Sigmoid colon (tissue), 7 donors: ENCODE data around the gene RSAD1. TPM values are rescaled to one million over a fixed set of nuclear protein-coding genes. Genes with fewer than 3 reads are reported as not detected.

Source experiments
- DNase-seq: peaks from one replicate; pipeline ENCODE4 v3.0.0-alpha.2; 2019
- H3K27ac ChIP-seq, 4 donors: fragments of 200-600 bp; sonication (generic); one replicate each; pipeline ENCODE4 v1.5.1; 2016 to 2019; ENCODE audit warnings: mild to moderate bottlenecking in 1 of 4
- H3K27me3 ChIP-seq, 3 donors: fragments of 200-600 bp; sonication (generic); one replicate each; pipeline ENCODE4 v1.5.1; 2019; ENCODE audit warnings: mild to moderate bottlenecking in 1 of 3
- H3K36me3 ChIP-seq, 4 donors: fragments of 200-600 bp; sonication (generic); one replicate each; pipeline ENCODE4 v1.5.1; 2016 to 2019
- H3K4me1 ChIP-seq, 4 donors: fragments of 200-600 bp; sonication (generic); one replicate each; pipeline ENCODE4 v1.5.1; 2017 to 2019
- H3K4me3 ChIP-seq, 4 donors: fragments of 200-600 bp; sonication (generic); one replicate each; pipeline ENCODE4 v1.5.1; 2017 to 2019; ENCODE audit warnings: mild to moderate bottlenecking in 2 of 4, moderate library complexity in 1 of 4
- H3K9me3 ChIP-seq, 4 donors: fragments of 200-600 bp in 3 of 4; sonication (generic) in 3 of 4; one replicate each; pipeline versions ENCODE4 v1.5.1 to v1.6.1; 2013 to 2019
- EP300 ChIP-seq, 4 donors: sonication (generic); formaldehyde crosslinking; IDR thresholded peaks; one replicate each; pipeline ENCODE4 v1.6.1; 2017; ENCODE audit warnings: antibody characterized with exemption in 4 of 4
- POLR2A ChIP-seq, 2 donors: fragments of 450-650 bp; IDR thresholded peaks; one replicate each; pipeline ENCODE4 v1.6.1; 2016; ENCODE audit warnings: antibody characterized with exemption in 2 of 2, mild to moderate bottlenecking in 2 of 2, moderate library complexity in 2 of 2
- POLR2AphosphoS5 ChIP-seq, 4 donors: sonication (generic); formaldehyde crosslinking; IDR thresholded peaks; one replicate each; pipeline ENCODE4 v1.6.1; 2017; ENCODE audit warnings: antibody characterized with exemption in 4 of 4
- WGBS, 2 donors: extraction: QIAGEN DNeasy Blood & Tissue Kit; methylation state at CpG; one replicate each; pipeline ENCODE4 v1.1.7; 2013; 5-methylcytosine and 5-hydroxymethylcytosine counted together
- intact Hi-C: fragments of 100-400 bp; cut with DNase I; formaldehyde crosslinking; loops from one replicate; pipeline ENCODE4 v1.15.1; 2023
- polyA plus RNA-seq, 3 donors: library from polyadenylated mRNA; stranded (reverse); fragments of 200-250 nt; gene quantifications; one replicate each; pipeline ENCODE4 v1.2.3, GENCODE V29; 2013
- total RNA-seq, 4 donors: library from RNA; depleted of rRNA; stranded (reverse); fragments of >200 nt; gene quantifications; one replicate each; pipeline ENCODE4 v1.1.0, GENCODE V29; 2016
- TF ChIP-seq, protein P1 (sequence below), 4 experiments: fragments of 450-650 bp in 3 of 4; fragments of 200-600 bp in 1 of 4; IDR thresholded peaks; one replicate each; pipeline ENCODE4 v1.5.1; 2016 to 2019; ENCODE audit warnings: antibody characterized with exemption in 4 of 4, mild to moderate bottlenecking in 3 of 4, moderate library complexity in 2 of 4
- donor health status: healthy with polysubstance abuse.
- donor health status: Bipolar disorder and iron deficiency.
- donor health status: healthy.

RSAD1 gene
- total and polyA plus RNA-seq, 7 donors, result 18.6 to 33.6 (median 23.2) TPM

DNA sequence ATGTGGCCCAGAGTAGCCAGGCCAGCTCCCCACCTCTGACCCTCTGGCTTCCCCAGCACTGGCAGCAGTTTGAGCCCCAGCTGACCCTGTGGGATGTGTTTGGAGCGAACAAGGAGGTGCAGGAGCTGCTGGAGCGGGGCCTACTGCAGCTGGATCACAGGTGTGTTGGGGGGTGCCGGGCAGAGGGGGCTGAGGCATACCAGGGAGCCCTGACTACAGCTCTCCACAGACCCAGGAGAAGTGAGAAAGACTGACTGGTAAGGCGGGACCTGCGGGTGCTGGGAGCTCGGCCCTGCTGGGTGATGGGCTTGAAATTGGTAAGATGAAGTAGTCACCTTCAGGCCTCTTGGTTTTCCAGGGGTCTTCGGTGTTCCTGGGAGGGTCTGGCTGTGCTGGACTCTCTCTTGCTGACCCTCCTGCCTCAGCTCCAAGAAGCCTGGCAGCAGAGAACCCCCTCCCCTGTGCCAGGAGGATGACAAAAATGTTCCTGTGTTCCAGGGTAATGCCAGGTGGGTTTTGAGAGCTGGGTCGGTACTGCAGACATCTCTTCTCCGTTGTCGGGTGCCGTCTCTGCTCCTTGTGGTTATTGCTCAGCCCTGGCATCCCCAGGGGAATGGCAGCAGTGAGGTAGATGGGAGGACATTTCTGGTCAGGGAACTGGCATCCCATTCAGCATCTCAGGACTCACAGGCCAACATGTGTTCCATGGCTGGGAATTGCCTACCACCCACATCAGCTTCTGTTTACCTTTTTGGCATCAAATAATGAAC lies 5.9 kb downstream of the RSAD1 start:
- Histone ChIP-seq H3K4me3 (no peak overlapping the region), H3K36me3 (peaks cover 0 to 44% (median 16%) of the 10 kb centered on the region in 4 donors), H3K27me3 (no peaks in the 10 kb centered on the region), H3K9me3 (no peaks in the 10 kb centered on the region), H3K4me1 (peaks cover 0 to 24% (median 17%) of the 10 kb centered on the region in 4 donors), H3K27ac (peak overlapping the region in 1 of 4 donors; percentile 90)
- peak; percentile 56 for DNase-seq
- 95 to 96% methylated on average over 11 of the region's 11 CpGs for WGBS, 2 donors
- TF ChIP-seq EP300 (IDR thresholded peaks at IDR 0.05) (no peak), POLR2A (IDR thresholded peaks at IDR 0.05) (no peak), POLR2AphosphoS5 (IDR thresholded peaks at IDR 0.05) (no peak)
- TF ChIP-seq, protein P1, sequence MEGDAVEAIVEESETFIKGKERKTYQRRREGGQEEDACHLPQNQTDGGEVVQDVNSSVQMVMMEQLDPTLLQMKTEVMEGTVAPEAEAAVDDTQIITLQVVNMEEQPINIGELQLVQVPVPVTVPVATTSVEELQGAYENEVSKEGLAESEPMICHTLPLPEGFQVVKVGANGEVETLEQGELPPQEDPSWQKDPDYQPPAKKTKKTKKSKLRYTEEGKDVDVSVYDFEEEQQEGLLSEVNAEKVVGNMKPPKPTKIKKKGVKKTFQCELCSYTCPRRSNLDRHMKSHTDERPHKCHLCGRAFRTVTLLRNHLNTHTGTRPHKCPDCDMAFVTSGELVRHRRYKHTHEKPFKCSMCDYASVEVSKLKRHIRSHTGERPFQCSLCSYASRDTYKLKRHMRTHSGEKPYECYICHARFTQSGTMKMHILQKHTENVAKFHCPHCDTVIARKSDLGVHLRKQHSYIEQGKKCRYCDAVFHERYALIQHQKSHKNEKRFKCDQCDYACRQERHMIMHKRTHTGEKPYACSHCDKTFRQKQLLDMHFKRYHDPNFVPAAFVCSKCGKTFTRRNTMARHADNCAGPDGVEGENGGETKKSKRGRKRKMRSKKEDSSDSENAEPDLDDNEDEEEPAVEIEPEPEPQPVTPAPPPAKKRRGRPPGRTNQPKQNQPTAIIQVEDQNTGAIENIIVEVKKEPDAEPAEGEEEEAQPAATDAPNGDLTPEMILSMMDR (IDR thresholded peaks at IDR 0.05), result no peak
- intact Hi-C loops, result loop anchor here (5.0 kb wide), 1 partner anchor 208 kb away; no protein-coding TSS in a partner anchor

DNA sequence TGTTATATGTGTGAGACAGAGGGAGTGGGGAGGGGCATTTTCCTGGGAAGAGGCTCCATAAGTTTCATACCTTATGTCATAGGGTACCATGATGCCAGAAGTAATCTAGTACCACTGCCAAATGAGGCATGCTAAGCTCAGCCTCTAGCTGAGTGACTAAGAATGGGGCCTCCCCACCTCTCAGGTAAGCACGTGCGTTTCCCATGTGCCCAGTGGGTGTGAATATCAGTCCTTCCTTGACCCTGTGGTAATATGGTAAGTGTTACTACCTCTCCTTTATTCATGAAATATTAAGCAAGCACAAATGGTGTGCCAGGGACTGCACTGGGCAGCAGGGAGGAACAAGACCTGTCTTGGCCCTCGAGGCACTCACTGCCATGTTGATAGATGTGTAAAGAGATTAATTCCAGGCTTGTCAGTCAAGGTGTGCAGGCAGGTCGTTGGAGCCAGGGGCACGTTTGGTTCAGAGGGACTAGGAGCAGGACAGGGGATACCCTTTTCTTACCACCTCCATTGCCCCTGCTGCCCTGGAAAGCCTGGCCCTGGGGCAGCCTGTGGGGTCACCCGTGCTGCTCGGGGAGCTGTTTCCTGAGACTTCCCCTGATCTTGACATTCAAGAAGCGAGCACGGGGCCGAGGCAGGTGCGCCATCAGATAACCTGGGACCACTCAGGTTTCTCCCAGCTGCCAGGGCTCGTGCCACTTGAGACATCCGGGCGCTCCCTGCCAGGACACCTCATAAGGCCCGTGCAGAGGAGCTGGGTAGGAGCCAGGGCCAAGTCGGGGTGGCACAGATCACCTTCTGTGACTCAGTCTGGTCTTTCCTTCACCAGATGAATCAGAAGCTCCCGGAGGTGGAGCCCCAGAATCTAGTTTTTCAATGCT lies 8.8 kb downstream of the RSAD1 start:
- H3K27me3 ChIP-seq, result no peaks in the 10 kb centered on the region
- peaks cover 0 to 10% (median 10%) of the 10 kb centered on the region in 4 donors for H3K4me1 ChIP-seq
- H3K4me3 ChIP-seq, result no peak overlapping the region
- H3K36me3 ChIP-seq, result peaks cover 0 to 36% (median 16%) of the 10 kb centered on the region in 4 donors
- no peak overlapping the region for H3K27ac ChIP-seq
- intact Hi-C loops, result no loop called here
- H3K9me3 ChIP-seq, result no peaks in the 10 kb centered on the region
- no peak for DNase-seq
- WGBS, 2 donors, result 86 to 90% methylated on average over 17 of the region's 17 CpGs
- TF ChIP-seq, protein P1 (IDR thresholded peaks at IDR 0.05), result no peak
- TF ChIP-seq POLR2A (IDR thresholded peaks at IDR 0.05) (no peak), EP300 (IDR thresholded peaks at IDR 0.05) (no peak), POLR2AphosphoS5 (IDR thresholded peaks at IDR 0.05) (no peak)

DNA sequence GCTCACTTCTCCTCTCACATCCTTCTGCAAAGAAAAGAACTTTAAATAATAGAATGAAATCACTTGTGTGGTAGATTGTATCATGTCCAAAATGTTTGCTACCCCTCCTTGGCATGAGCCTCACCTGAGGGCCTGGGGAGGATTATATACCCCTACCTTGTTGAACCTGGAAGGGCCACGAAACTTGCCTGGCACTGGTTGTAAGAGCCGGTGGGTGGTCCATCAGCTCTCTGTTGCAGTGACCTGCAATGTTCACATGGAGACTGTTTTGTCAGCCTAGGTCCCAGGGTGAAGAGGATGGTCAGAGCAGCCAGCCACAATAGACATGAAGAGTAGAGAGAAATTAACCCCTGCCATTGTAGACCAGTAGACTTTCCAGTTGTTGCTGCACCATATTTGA lies 10.2 kb downstream of the RSAD1 start:
- intact Hi-C loops, result no loop called here
- no peak for DNase-seq
- Histone ChIP-seq H3K27ac (no peak overlapping the region), H3K4me3 (no peak overlapping the region), H3K27me3 (no peaks in the 10 kb centered on the region), H3K36me3 (peaks cover 0 to 28% (median 13%) of the 10 kb centered on the region in 4 donors), H3K9me3 (no peaks in the 10 kb centered on the region), H3K4me1 (no peaks in the 10 kb centered on the region)
- TF ChIP-seq POLR2AphosphoS5 (IDR thresholded peaks at IDR 0.05) (no peak), EP300 (IDR thresholded peaks at IDR 0.05) (no peak), POLR2A (IDR thresholded peaks at IDR 0.05) (no peak)
- TF ChIP-seq, protein P1 (IDR thresholded peaks at IDR 0.05), result no peak
- 96 to 97% methylated on average over 2 of the region's 2 CpGs for WGBS, 2 donors

DNA sequence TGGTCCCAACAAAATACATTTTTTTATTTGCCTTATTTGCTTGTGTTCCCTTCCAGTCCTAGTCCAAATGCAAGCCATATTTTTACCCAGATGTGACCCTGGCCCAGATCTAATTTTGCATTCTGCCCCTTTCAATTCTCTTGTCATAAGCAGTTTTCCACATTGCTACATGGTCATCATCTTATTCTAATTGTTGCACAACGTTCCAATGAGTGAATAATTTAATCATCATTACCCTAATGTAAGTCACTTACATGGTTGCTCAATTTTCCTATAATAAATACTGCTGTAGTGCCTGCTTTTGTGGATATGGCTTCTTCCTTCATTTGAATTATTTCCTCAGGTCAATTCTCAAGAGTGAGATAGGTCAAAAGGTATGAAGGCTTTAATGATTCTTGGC lies 12.8 kb downstream of the RSAD1 start:
- DNase-seq, result no peak
- Histone ChIP-seq H3K9me3 (no peaks in the 10 kb centered on the region), H3K27ac (no peak overlapping the region), H3K36me3 (peaks cover 0 to 2% (median 0%) of the 10 kb centered on the region in 4 donors), H3K27me3 (no peaks in the 10 kb centered on the region), H3K4me3 (no peak overlapping the region), H3K4me1 (no peaks in the 10 kb centered on the region)
- no peak for TF ChIP-seq POLR2AphosphoS5 (IDR thresholded peaks at IDR 0.05)
- TF ChIP-seq, protein P1 (IDR thresholded peaks at IDR 0.05), result no peak
- no peak for TF ChIP-seq EP300 (IDR thresholded peaks at IDR 0.05)
- TF ChIP-seq POLR2A (IDR thresholded peaks at IDR 0.05), result no peak
- 64 to 75% methylated on average over 1 of the region's 1 CpG for WGBS, 2 donors
- intact Hi-C loops, result no loop called here
